Activated naive CD4-positive, alpha-beta T cell treated with anti-CD3 and anti-CD28 coated beads, Interleukin-2, amount 50 U/mL, for 16 hours (primary cell): Measurements from ENCODE around the gene PTTG1IP.
A peak's percentile ranks its signal among the peaks of the same experiment; 100 is the strongest.

Source experiments
- DNase-seq: peaks from one replicate; pipeline ENCODE4 v3.0.0-alpha.2; 2020

The PTTG1IP gene

GRCh38 chr21:44894687-44895302 lies 21.3 kb upstream of the PTTG1IP start:
- no peak for DNase-seq

GRCh38 chr21:44893948-44894656 lies 20.6 kb upstream of the PTTG1IP start:
- no peak for DNase-seq

DNA sequence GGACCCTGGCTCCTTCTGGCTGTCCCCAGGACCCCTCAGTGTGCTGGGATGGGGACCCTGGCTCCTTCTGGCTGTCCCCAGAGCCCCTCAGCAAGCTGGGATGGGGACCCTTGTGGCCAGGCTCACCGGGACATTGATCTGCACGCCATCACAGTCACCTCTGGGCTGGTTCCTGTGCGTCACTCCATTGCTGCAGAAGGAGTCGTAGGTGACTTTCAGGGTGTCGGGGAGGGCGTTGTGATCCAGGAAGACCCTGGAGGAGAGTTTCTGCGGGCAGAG lies 19.7 kb upstream of the PTTG1IP start:
- no peak for DNase-seq

GRCh38 chr21:44892536-44893277 lies 19.2 kb upstream of the PTTG1IP start:
- DNase-seq, result peak; percentile 80

DNA sequence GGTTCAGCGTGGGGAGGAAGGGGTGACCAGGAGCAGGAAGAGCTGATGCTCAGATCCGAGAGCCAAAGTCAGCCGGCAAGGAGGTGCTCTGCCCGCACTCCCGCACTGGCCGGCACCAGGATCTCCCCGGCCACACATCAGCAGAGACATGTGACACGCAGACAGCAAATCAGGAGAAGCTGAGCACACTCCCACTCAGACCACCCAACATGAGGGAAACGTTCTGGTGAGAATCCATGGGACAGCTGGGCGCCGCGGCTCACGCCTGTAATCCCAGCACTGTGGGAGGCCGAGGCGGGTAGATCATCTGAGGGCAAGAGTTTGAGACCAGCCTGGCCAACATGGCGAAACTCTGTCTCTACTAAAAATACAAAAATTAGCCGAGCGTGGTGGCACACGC lies 18.6 kb upstream of the PTTG1IP start:
- DNase-seq, result no peak

- DNase-seq, result no peak
These were observed 18.1 kb upstream of the PTTG1IP start for GRCh38 chr21:44891631-44892031.

DNA sequence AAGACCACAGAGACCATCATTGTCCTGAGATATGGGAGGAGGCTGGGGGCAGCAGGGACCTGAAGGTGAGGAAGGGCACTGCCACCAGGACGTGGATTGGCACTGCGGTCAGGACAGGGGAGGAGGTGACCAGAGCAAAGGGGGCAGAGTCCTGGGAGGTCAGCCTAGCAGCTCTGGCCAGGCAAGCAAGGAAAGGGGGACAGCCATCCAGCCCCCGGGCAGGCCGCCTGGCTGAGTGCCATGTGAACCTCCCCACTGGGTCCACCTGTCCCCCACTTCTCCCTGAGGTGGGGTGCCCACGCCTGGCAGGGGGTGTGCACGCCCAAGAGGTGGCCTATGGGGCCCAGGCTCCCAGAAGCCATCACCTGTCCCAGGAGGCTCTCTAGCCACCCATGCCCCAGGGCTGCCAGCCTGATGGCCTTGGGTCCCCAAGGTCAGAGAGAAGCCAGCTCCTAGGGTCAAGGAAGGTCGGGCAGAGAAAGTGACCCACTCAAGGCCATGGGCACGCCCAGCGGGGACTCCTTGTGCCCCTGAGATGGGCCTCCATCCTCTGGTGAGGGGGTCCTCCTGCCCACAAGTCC lies 17.6 kb upstream of the PTTG1IP start:
- DNase-seq, result no peak

DNA sequence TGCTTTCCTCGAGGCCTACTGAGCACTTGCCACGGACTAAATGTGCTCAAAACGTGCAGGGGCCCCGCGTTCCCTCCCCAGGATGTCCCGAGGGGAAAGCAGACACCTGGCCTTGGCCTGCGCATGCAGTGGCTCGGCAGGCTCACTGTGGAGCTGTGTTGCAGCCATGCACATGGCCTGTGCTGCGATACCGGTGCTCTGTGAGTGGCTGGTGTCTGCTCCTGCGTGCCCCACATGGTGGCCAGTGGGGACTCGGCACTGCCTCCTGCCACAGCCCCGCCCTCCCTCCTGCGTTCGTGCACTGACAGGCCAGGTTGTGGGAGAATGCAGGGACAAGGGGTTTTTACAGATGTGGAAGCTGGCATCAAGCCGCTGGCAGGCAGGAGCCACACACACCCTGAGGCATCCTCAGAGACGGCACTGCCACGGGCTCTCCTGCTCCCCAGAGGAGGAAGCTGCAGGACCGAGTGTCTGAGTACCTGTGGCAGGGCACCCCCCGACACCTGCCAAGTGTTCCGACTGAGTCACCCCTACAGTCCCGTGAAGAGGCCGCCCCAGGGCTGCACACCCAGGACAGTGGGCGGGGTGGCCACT lies 16.9 kb upstream of the PTTG1IP start:
- no peak for DNase-seq

GRCh38 chr21:44889625-44890337 lies 16.3 kb upstream of the PTTG1IP start:
- no peak for DNase-seq

- no peak for DNase-seq
These were observed 15.4 kb upstream of the PTTG1IP start for GRCh38 chr21:44888581-44889550.

GRCh38 chr21:44887807-44888580 lies 14.5 kb upstream of the PTTG1IP start:
- no peak for DNase-seq

DNA sequence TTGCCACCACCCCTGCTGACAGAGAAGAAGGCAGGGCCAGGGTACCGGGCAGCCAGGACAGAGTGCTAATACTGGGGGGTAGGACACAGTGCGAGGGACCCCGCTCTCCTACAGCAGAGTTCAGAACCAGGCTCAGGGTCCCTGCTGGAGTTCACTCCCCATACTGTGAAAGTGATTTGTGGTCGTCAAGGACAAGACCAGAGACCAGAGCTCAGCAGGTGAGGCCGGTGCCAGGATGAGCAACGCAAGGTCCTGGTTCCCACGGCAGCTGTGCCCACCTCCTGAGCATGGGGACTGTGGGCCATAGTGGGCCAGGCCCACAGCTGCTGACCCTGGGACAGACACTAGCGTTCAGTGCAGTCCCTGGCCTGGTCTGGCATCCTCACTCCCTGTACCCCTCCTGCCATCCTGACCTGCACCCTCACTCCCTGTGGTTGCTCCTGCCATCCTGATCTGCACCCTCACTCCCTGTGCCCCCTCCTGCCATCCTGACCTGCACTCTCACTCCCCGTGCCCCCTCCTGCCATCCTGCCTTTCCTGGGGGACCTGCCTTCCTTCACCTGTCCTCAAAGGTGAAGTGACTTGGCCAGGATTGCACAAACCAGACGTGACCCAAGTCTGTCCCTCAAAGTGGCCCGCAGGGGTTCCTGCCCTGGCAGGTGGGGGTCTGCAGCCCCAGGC lies 13.8 kb upstream of the PTTG1IP start:
- no peak for DNase-seq

DNA sequence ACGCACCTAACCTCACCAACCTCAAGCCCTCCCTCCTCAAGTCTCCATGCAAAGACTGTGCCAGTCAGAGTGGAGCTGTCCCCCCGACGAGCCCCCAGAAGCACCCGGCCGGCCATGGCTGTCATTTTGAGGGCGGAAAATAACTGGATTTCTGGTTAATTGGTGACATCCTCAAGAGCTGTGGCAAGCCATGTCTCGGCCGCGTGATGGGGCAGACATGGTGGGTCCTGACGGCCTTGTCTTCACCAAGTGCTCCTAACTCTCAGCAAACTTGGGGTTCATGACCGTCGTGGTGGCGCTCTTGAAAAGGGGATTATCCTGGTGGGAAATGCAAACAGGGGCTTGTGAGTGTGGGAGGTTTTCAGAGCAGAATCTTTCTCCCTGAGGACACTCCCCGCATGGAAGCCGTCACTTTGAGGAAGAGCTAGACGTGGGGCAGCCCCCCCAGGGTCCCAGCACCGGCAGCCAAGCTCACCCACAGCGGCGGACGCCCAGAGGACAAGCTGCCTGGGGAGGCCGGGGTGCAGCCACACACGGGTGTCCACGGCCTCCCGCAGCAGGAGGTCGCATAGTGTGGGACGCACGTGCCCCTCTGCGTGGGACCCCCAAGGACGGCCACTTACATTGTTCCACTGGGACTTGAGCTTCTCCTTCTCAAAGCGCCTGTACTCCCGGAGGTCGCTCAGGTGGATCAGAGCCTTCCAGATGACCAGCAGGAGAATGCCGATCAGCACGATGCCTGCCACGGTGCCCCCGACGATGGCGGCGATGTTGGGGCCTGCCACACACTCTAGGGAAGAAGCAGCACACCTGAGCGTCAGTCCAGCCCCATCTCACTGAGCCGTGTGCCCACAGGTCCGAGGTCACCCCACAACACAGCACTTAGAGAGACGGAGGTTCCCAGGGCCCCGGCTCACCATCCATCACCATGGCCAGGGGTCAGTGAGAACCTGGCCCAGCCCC lies 12.9 kb upstream of the PTTG1IP start:
- DNase-seq, result no peak

GRCh38 chr21:44885615-44886014 lies 12.1 kb upstream of the PTTG1IP start:
- no peak for DNase-seq

- no peak for DNase-seq
These were observed 10.6 kb upstream of the PTTG1IP start for GRCh38 chr21:44884097-44884496.

GRCh38 chr21:44883250-44883649 lies 9.8 kb upstream of the PTTG1IP start:
- DNase-seq, result no peak

DNA sequence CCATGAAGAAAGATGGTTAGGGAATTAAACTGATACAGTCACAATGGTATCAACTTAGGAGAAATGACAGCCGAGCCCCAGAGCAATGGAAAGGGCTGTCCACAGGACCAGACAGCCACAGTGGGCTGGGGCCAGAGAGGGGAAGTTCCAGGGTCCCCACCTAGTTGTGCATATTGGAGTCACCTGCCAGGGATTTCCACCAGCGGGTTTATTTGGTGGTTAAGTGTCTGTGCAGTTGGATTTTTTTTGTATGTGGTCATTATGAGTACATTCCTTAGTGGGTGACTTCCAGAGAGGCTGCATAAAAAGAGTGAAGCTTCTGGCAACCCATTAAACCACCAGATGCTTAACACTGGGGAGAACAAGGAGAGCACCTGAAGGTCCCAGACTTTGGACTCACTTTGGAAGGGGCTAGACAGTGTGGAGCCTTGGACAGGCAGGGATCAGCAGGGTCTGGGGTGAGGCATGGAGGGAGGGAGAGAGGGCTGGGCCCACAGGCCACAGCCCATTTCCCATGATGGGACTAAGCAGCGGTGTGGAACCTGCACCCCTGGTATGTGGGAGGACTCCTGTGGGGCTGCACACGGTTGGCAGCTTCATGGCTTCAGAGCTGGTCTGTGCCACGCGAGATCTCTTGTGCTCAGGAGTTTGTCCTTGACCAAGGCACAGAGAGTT lies 7.8 kb upstream of the PTTG1IP start:
- DNase-seq, result no peak

- DNase-seq, result no peak
These were observed 7.1 kb upstream of the PTTG1IP start for GRCh38 chr21:44880405-44881197.
